ENCODE measurements around the gene DYSF.

DYSF gene

GRCh38 chr2:71560638-71561011 lies 107.3 kb downstream of the DYSF start:
- TF ChIP-seq, protein P1, sequence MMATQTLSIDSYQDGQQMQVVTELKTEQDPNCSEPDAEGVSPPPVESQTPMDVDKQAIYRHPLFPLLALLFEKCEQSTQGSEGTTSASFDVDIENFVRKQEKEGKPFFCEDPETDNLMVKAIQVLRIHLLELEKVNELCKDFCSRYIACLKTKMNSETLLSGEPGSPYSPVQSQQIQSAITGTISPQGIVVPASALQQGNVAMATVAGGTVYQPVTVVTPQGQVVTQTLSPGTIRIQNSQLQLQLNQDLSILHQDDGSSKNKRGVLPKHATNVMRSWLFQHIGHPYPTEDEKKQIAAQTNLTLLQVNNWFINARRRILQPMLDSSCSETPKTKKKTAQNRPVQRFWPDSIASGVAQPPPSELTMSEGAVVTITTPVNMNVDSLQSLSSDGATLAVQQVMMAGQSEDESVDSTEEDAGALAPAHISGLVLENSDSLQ (IDR thresholded peaks at IDR 0.05) = peak; percentile 47; the same call in 1 of the 2 replicates
- no peak for TF ChIP-seq CTBP1 (IDR thresholded peaks at IDR 0.05; ENCODE audit: borderline replicate concordance)
- ChIA-PET CTCF (no interaction called here), POLR2A (no interaction called here)
- DNase-seq (ENCODE audit: extremely low spot score) = peak; percentile 45

DNA sequence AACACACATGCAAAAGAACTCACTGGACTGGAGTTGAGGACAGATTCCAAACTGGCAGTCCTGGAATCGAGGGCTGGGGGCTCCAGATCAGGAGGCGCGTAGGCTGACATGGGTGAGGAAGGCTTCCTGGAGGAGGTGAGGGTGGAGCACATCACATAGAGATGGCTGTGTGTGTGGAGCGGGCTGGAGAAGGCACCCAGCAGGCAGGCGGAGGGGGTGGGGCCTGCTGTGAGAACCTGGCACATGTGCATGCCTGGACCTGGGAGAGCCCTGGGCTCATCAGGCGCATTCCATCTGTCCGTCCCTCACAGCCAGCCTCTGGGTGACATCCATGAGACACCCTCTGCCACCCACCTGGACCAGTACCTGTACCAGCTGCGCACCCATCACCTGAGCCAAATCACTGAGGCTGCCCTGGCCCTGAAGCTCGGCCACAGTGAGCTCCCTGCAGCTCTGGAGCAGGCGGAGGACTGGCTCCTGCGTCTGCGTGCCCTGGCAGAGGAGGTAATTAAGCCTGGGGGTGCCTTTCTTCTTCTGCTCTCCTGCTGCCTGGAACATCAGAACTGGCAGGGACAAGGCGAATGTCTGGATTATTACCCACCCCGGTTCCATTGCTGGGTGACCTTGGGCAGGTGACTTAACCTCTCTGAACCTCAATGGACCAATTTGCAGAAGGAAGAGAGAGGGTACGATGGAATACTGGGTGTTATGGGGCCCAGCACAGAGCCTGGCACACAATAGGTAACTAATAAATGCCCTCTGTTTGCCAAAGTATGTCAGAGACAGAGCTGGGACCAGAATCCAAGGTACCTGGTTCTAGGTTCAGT lies 108.3 kb downstream of the DYSF start:
- no peak for TF ChIP-seq FOXK2 (IDR thresholded peaks at IDR 0.05)
- TF ChIP-seq ZNF384 (IDR thresholded peaks at IDR 0.05) = no peak
- no peak for TF ChIP-seq NFRKB (IDR thresholded peaks at IDR 0.05)
- TF ChIP-seq, protein P1 (IDR thresholded peaks at IDR 0.05) = no peak
- TF ChIP-seq L3MBTL2 (conservative IDR thresholded peaks at IDR 0.05) = no peak
- no peak for TF ChIP-seq TARDBP (IDR thresholded peaks at IDR 0.05)
- no peak for TF ChIP-seq ELF4 (IDR thresholded peaks at IDR 0.05)
- TF ChIP-seq HDGF (IDR thresholded peaks at IDR 0.05; ENCODE audit: borderline replicate concordance) = no peak
- no peak for TF ChIP-seq FOXA1 (IDR thresholded peaks at IDR 0.05)
- no peak for TF ChIP-seq ARNT (IDR thresholded peaks at IDR 0.05)
- no peak for TF ChIP-seq FOXM1 (IDR thresholded peaks at IDR 0.05; ENCODE audit: borderline replicate concordance)
- TF ChIP-seq CTBP1 (IDR thresholded peaks at IDR 0.05; ENCODE audit: borderline replicate concordance) = no peak
- TF ChIP-seq BHLHE40 (IDR thresholded peaks at IDR 0.05; ENCODE audit: borderline replicate concordance) = no peak
- TF ChIP-seq SP1 (IDR thresholded peaks at IDR 0.05) = no peak
- no peak for TF ChIP-seq LEF1 (IDR thresholded peaks at IDR 0.05; ENCODE audit: borderline replicate concordance)
- no peak for TF ChIP-seq SUZ12 (IDR thresholded peaks at IDR 0.05)
- POLR2A ChIA-PET = interaction anchor here (1.3 kb wide), 1 partner anchor 10 kb away, joined by 3 read pairs; no protein-coding TSS in a partner anchor
- no peak for DNase-seq (ENCODE audit: extremely low spot score)
- CTCF ChIA-PET = no interaction called here

DNA sequence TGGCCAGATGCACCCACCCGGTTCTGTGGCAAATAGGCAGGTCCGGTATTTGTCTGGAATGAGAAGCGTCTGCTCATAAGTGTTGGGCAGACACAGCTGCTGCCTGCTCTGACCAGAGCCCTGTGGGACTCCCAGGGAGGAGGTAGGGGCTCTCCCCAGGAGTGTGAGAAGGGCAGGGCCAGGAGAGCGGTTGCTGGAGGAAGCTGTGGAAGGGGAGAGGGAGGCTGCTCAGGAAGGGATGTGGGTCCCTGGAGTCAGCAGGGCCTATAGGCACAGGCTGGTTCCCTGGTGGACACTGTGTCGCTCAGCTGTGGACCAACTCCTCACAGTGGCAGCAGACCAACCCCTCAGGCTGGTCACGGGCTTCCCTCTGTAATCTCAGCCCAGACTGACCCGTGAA lies 109.2 kb downstream of the DYSF start:
- TF ChIP-seq ARNT (IDR thresholded peaks at IDR 0.05) = no peak
- TF ChIP-seq LEF1 (IDR thresholded peaks at IDR 0.05; ENCODE audit: borderline replicate concordance) = no peak
- no peak for TF ChIP-seq FOXA1 (IDR thresholded peaks at IDR 0.05)
- TF ChIP-seq, protein P1 (IDR thresholded peaks at IDR 0.05) = no peak
- TF ChIP-seq SUZ12 (IDR thresholded peaks at IDR 0.05) = no peak
- CTCF ChIA-PET = no interaction called here

GRCh38 chr2:71563872-71564271 lies 110.5 kb downstream of the DYSF start:
- ChIA-PET CTCF (interaction anchor here (0.6 kb wide), 1 partner anchor 357 kb away, joined by 3 read pairs; no protein-coding TSS in a partner anchor), POLR2A (no interaction called here)
- DNase-seq (ENCODE audit: extremely low spot score) = no peak
- TF ChIP-seq ELF4 (IDR thresholded peaks at IDR 0.05) = no peak
- no peak for TF ChIP-seq FOXK2 (IDR thresholded peaks at IDR 0.05)
- no peak for TF ChIP-seq CTBP1 (IDR thresholded peaks at IDR 0.05; ENCODE audit: borderline replicate concordance)
- TF ChIP-seq SP1 (IDR thresholded peaks at IDR 0.05) = no peak
- no peak for TF ChIP-seq L3MBTL2 (conservative IDR thresholded peaks at IDR 0.05)
- TF ChIP-seq FOXA1 (IDR thresholded peaks at IDR 0.05) = no peak
- TF ChIP-seq LEF1 (IDR thresholded peaks at IDR 0.05; ENCODE audit: borderline replicate concordance) = no peak
- no peak for TF ChIP-seq ZNF384 (IDR thresholded peaks at IDR 0.05)
- no peak for TF ChIP-seq SUZ12 (IDR thresholded peaks at IDR 0.05)
- no peak for TF ChIP-seq ARNT (IDR thresholded peaks at IDR 0.05)
- no peak for TF ChIP-seq HDGF (IDR thresholded peaks at IDR 0.05; ENCODE audit: borderline replicate concordance)
- TF ChIP-seq, protein P1 (IDR thresholded peaks at IDR 0.05) = no peak
- no peak for TF ChIP-seq BHLHE40 (IDR thresholded peaks at IDR 0.05; ENCODE audit: borderline replicate concordance)
- no peak for TF ChIP-seq FOXM1 (IDR thresholded peaks at IDR 0.05; ENCODE audit: borderline replicate concordance)
- TF ChIP-seq TARDBP (IDR thresholded peaks at IDR 0.05) = no peak
- TF ChIP-seq NFRKB (IDR thresholded peaks at IDR 0.05) = no peak

More for the DNA sequence above, 109.2 kb downstream of the DYSF start:
- no peak for DNase-seq (ENCODE audit: extremely low spot score)
- POLR2A ChIA-PET = interaction anchor here (1.3 kb wide), 1 partner anchor 11 kb away, joined by 3 read pairs; no protein-coding TSS in a partner anchor

- ChIA-PET CTCF (interaction anchor here (0.6 kb wide), 1 partner anchor 356 kb away, joined by 3 read pairs; no protein-coding TSS in a partner anchor), POLR2A (no interaction called here)
- no peak for DNase-seq (ENCODE audit: extremely low spot score)
- TF ChIP-seq LEF1 (IDR thresholded peaks at IDR 0.05; ENCODE audit: borderline replicate concordance) (no peak), HDGF (IDR thresholded peaks at IDR 0.05; ENCODE audit: borderline replicate concordance) (no peak), CTBP1 (IDR thresholded peaks at IDR 0.05; ENCODE audit: borderline replicate concordance) (no peak), ZNF384 (IDR thresholded peaks at IDR 0.05) (no peak), FOXA1 (IDR thresholded peaks at IDR 0.05) (no peak), ELF4 (IDR thresholded peaks at IDR 0.05) (no peak), SUZ12 (IDR thresholded peaks at IDR 0.05) (no peak), FOXM1 (IDR thresholded peaks at IDR 0.05; ENCODE audit: borderline replicate concordance) (no peak), BHLHE40 (IDR thresholded peaks at IDR 0.05; ENCODE audit: borderline replicate concordance) (no peak), TARDBP (IDR thresholded peaks at IDR 0.05) (no peak), ARNT (IDR thresholded peaks at IDR 0.05) (no peak), NFRKB (IDR thresholded peaks at IDR 0.05) (no peak), L3MBTL2 (conservative IDR thresholded peaks at IDR 0.05) (no peak), FOXK2 (IDR thresholded peaks at IDR 0.05) (no peak), SP1 (IDR thresholded peaks at IDR 0.05) (no peak)
- TF ChIP-seq, protein P1 (IDR thresholded peaks at IDR 0.05) = no peak
Observed at GRCh38 chr2:71564361-71564760, 111.0 kb downstream of the DYSF start.
